GM23338 (cell line): ENCODE results near the gene SKOR1. TPM values are rescaled to one million over a fixed set of nuclear protein-coding genes. Genes with fewer than 3 reads are reported as not detected.

Experiments
- ATAC-seq: fragments of 200-7000 bp; cut with Tn5 transposase; 3 replicates; pipeline ENCODE4 v1.9.1; 2020
- DNase-seq: peaks from one replicate; pipeline ENCODE4 v3.0.0-alpha.2; 2015; ENCODE audit warnings: low spot score
- H2AFZ ChIP-seq: fragments of 200-600 bp; sonication (generic); 2 replicates; pipeline ENCODE4 v1.8.0; 2016; ENCODE audit warnings: antibody characterized with exemption, mild to moderate bottlenecking, moderate library complexity
- H3F3A ChIP-seq: fragments of 200-600 bp; sonication (generic); replicated peaks from 2 replicates; pipeline ENCODE4 v1.8.0; 2017; ENCODE audit warnings: antibody characterized with exemption, mixed run types, low read depth
- H3K27ac ChIP-seq: fragments of 200-600 bp; sonication (generic); 2 replicates; pipeline ENCODE4 v1.6.1; 2016; ENCODE audit warnings: low read depth
- H3K27me3 ChIP-seq: fragments of 200-600 bp; sonication (generic); 2 replicates; pipeline ENCODE4 v1.8.0; 2016; ENCODE audit warnings: mild to moderate bottlenecking, mixed run types, moderate library complexity; ENCODE audit not compliant: insufficient read depth
- H3K36me3 ChIP-seq: fragments of 200-600 bp; sonication (generic); 2 replicates; pipeline ENCODE4 v1.8.0; 2016; ENCODE audit warnings: mild to moderate bottlenecking; ENCODE audit not compliant: insufficient read depth
- H3K4me1 ChIP-seq: fragments of 200-600 bp; sonication (generic); 2 replicates; pipeline ENCODE4 v1.8.0; 2016; ENCODE audit warnings: mild to moderate bottlenecking, moderate library complexity; ENCODE audit not compliant: insufficient read depth
- H3K4me2 ChIP-seq: fragments of 200-600 bp; sonication (generic); 2 replicates; pipeline ENCODE4 v1.7.1; 2017; ENCODE audit warnings: mixed run types
- H3K4me3 ChIP-seq: fragments of 200-600 bp; sonication (generic); 2 replicates; pipeline ENCODE4 v1.6.1; 2016; ENCODE audit warnings: mixed run types
- H3K79me2 ChIP-seq: fragments of 200-600 bp; sonication (generic); replicated peaks from 2 replicates; pipeline ENCODE4 v1.8.0; 2017; ENCODE audit warnings: mild to moderate bottlenecking; ENCODE audit not compliant: insufficient read depth
- H3K9me2 ChIP-seq: fragments of 200-600 bp; sonication (generic); 2 replicates; pipeline ENCODE4 v1.8.0; 2017; ENCODE audit not compliant: insufficient read depth
- H4K20me1 ChIP-seq: fragments of 200-600 bp; sonication (generic); replicated peaks from 2 replicates; pipeline ENCODE4 v1.8.0; 2017; ENCODE audit warnings: mild to moderate bottlenecking; ENCODE audit not compliant: insufficient read depth
- H3K27ac Mint-ChIP-seq: 2 replicates; pipeline ENCODE4 v1.8.0; 2020; ENCODE audit warnings: inconsistent platforms, mild to moderate bottlenecking, moderate library complexity, mixed read lengths
- H3K27me3 Mint-ChIP-seq: 3 replicates; pipeline ENCODE4 v1.8.0; 2022; ENCODE audit warnings: low read depth, mild to moderate bottlenecking, moderate library complexity, mixed read lengths, inconsistent platforms; ENCODE audit not compliant: insufficient read depth, poor library complexity
- H3K36me3 Mint-ChIP-seq: 3 replicates; pipeline ENCODE4 v1.8.0; 2021; ENCODE audit warnings: low read depth, mild to moderate bottlenecking, inconsistent platforms, moderate library complexity, mixed read lengths
- H3K4me1 Mint-ChIP-seq: 3 replicates; pipeline ENCODE4 v1.8.0; 2020; ENCODE audit warnings: mild to moderate bottlenecking, inconsistent platforms, mixed read lengths
- H3K4me3 Mint-ChIP-seq: 3 replicates; pipeline ENCODE4 v1.8.0; 2021; ENCODE audit warnings: moderate library complexity, mild to moderate bottlenecking, inconsistent platforms, mixed read lengths
- H3K9me3 Mint-ChIP-seq: 3 replicates; pipeline ENCODE4 v1.8.0; 2020; ENCODE audit warnings: moderate library complexity, mild to moderate bottlenecking, inconsistent platforms, mixed read lengths
- CREB1 ChIP-seq: fragments of 250-450 bp; sonication (Bioruptor Pico); IDR thresholded peaks from 2 replicates; pipeline ENCODE4 v1.5.0; 2020; ENCODE audit warnings: low read depth, mild to moderate bottlenecking, moderate library complexity
- CTCF ChIP-seq, 2 experiments: fragments of 200-600 bp in 1 of 2; sonication (generic) in 1 of 2; conservative IDR thresholded peaks; 2 replicates each; pipeline versions ENCODE4 v1.5.1 to v1.6.1; 2016 to 2017; ENCODE audit warnings: antibody characterized with exemption in 2 of 2, low read depth in 2 of 2, mild to moderate bottlenecking in 2 of 2, moderate library complexity in 1 of 2
- ETS1 ChIP-seq: IDR thresholded peaks from 2 replicates; pipeline ENCODE4 v1.6.1; 2016; ENCODE audit warnings: antibody characterized with exemption
- EZH2 ChIP-seq: fragments of 200-600 bp; sonication (generic); IDR thresholded peaks from one replicate; pipeline ENCODE4 v1.8.0; 2017; ENCODE audit warnings: antibody characterized with exemption, mild to moderate bottlenecking, low read depth; ENCODE audit not compliant: unreplicated experiment
- EZH2phosphoT487 ChIP-seq: fragments of 200-600 bp; sonication (generic); IDR thresholded peaks from one replicate; pipeline ENCODE4 v1.8.1; 2018; ENCODE audit warnings: antibody characterized with exemption; ENCODE audit not compliant: unreplicated experiment
- JUNB ChIP-seq: IDR thresholded peaks from one replicate; pipeline ENCODE4 v1.6.1; 2016; ENCODE audit warnings: antibody characterized with exemption; ENCODE audit not compliant: unreplicated experiment
- POLR2AphosphoS5 ChIP-seq: IDR thresholded peaks from 2 replicates; pipeline ENCODE4 v1.6.1; 2016; ENCODE audit warnings: antibody characterized with exemption, low read depth
- STAT1 ChIP-seq: IDR thresholded peaks from one replicate; pipeline ENCODE4 v1.6.1; 2016; ENCODE audit warnings: antibody characterized with exemption; ENCODE audit not compliant: unreplicated experiment
- ZNF331 ChIP-seq: fragments of 250-450 bp; sonication (Bioruptor Pico); IDR thresholded peaks from 2 replicates; pipeline ENCODE4 v1.5.0; 2020; ENCODE audit warnings: low read depth, mild to moderate bottlenecking, moderate library complexity
- ZNF462 ChIP-seq: fragments of 250-450 bp; sonication (Bioruptor Pico); IDR thresholded peaks from 2 replicates; pipeline ENCODE4 v1.5.0; 2020; ENCODE audit warnings: mild to moderate bottlenecking, moderate library complexity
- polyA plus RNA-seq: library from polyadenylated mRNA; unstranded; fragments of >200 nt; fragmentation: Nextera tagmentation; extraction: Ambion mirVana; gene quantifications from 2 replicates; pipeline ENCODE4 v1.2.1, GENCODE V29; 2016
- total RNA-seq: library from RNA; depleted of rRNA; stranded (reverse); fragments of >200 nt; shearing (Covaris generic); gene quantifications from 2 replicates; pipeline ENCODE4 v1.2.3, GENCODE V29; 2014

The SKOR1 gene
- total and polyA plus RNA-seq, 2 experiments from 2014 or later = 0.17 TPM; not detected in 1

- peaks cover 27% of the 10 kb centered on the region for H3K4me1 ChIP-seq
- H3K4me2 ChIP-seq = no peak overlapping the region
- 0 out of 2 replicates have a peak, but pooled peaks cover under 1% of the 10 kb centered on the region for H3F3A ChIP-seq
- no peak overlapping the region for H3K27ac ChIP-seq
- H3K79me2 ChIP-seq = no peaks in the 10 kb centered on the region
- H3K27me3 ChIP-seq = no peaks in the 10 kb centered on the region
- no peak overlapping the region for H3K4me3 ChIP-seq
- no peak overlapping the region for H3K4me3 Mint-ChIP-seq
- no peaks in the 10 kb centered on the region for H4K20me1 ChIP-seq
- H3K9me3 Mint-ChIP-seq = no peaks in the 10 kb centered on the region
- no peak overlapping the region for H2AFZ ChIP-seq
- H3K27ac Mint-ChIP-seq = no peak overlapping the region
- peaks cover 68% of the 10 kb centered on the region for H3K4me1 Mint-ChIP-seq
- H3K36me3 Mint-ChIP-seq = no peaks in the 10 kb centered on the region
- ATAC-seq (no peak), DNase-seq (no peak)
- H3K27me3 Mint-ChIP-seq = no peaks in the 10 kb centered on the region
- H3K9me2 ChIP-seq = peaks cover 9% of the 10 kb centered on the region; the same call in 1 of the 2 replicates
- H3K36me3 ChIP-seq = no peaks in the 10 kb centered on the region
- TF ChIP-seq CTCF (conservative IDR thresholded peaks at IDR 0.05; ENCODE audit: low read depth in 2 of 2) (no peak), CREB1 (CRISPR knock-in tag) (no peak), ZNF331 (CRISPR knock-in tag) (no peak)
Measured at GRCh38 chr15:67777773-67778172, 47.5 kb upstream of the SKOR1 start.

- Histone ChIP-seq H3K27ac (no peak overlapping the region), H3K36me3 (no peaks in the 10 kb centered on the region), H3K4me3 (no peak overlapping the region), H3K9me2 (peaks cover 9% of the 10 kb centered on the region; the same call in 1 of the 2 replicates), H2AFZ (no peak overlapping the region), H3K4me2 (no peak overlapping the region), H3K27me3 (no peaks in the 10 kb centered on the region), H3K79me2 (no peaks in the 10 kb centered on the region), H3F3A (0 out of 2 replicates have a peak, but pooled peaks cover 4% of the 10 kb centered on the region), H4K20me1 (no peaks in the 10 kb centered on the region), H3K4me1 (peaks cover 36% of the 10 kb centered on the region)
- H3K4me3 Mint-ChIP-seq = no peak overlapping the region
- DNase-seq (no peak), ATAC-seq (no peak)
- H3K36me3 Mint-ChIP-seq = no peaks in the 10 kb centered on the region
- H3K4me1 Mint-ChIP-seq = peaks cover 73% of the 10 kb centered on the region
- no peak overlapping the region for H3K27ac Mint-ChIP-seq
- H3K27me3 Mint-ChIP-seq = no peaks in the 10 kb centered on the region
- H3K9me3 Mint-ChIP-seq = no peaks in the 10 kb centered on the region
- TF ChIP-seq ZNF462 (CRISPR knock-in tag) (no peak), EZH2phosphoT487 (no peak), ZNF331 (CRISPR knock-in tag) (no peak), STAT1 (no peak), CTCF (conservative IDR thresholded peaks at IDR 0.05; ENCODE audit: low read depth in 2 of 2) (no peak), POLR2AphosphoS5 (no peak), JUNB (no peak), EZH2 (no peak), ETS1 (no peak)
Measured at GRCh38 chr15:67778968-67779548, 46.3 kb upstream of the SKOR1 start.
